Measurements from ENCODE around the gene TRIB2. TPM values are rescaled to one million over a fixed set of nuclear protein-coding genes. Genes with fewer than 3 reads are reported as not detected.

TRIB2 gene
- total and polyA plus RNA-seq, 2 of the 4 experiments (the other 2 are of a cell fraction): 12.0 to 12.7 TPM

DNA sequence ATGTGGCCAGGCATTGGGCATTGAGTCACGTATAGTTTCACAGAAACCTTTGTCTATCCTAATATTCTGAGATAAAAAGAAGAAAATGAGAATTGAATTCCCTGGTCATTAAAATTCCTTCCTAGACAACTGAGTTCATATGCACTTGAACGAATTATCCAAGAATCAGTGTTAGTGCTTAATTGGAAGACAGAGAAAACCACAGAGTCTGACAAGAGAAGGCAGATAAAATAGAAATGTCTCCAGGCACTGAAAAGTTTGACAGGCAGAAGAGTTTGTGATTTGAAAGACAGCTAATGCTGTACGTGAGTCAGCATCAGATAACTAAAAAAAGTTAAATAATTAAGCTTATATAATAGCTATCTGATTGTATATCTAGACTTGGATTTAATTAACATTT, 47.7 kb upstream of the TRIB2 start:
- no peak overlapping the region for H2AFZ ChIP-seq (replicated peaks; ENCODE audit: low read length, poor library complexity)
- ChIA-PET CTCF (no interaction called here), POLR2A (ENCODE audit: unreplicated experiment) (no interaction called here)
- ATAC-seq (ENCODE audit: low read depth) (no peak), DNase-seq (no peak)
- H3K36me3 ChIP-seq (ENCODE audit: control insufficient read depth, insufficient read depth, low read length): no peaks in the 10 kb centered on the region
- dilution Hi-C loops (cut with HindIII; ENCODE audit: low sequenced_read_pairs, unreplicated experiment): no loop called here
- TF ChIP-seq POLR2A (IDR thresholded peaks at IDR 0.05; ENCODE audit: low read depth, low read length) (no peak), NFE2L2 (IDR thresholded peaks at IDR 0.05; ENCODE audit: low read depth, low read length) (no peak)
- H3K4me3 ChIP-seq (ENCODE audit: insufficient read depth, low read depth, low read length): no peak overlapping the region
- H4K8ac ChIP-seq (ENCODE audit: low read depth in 2 of 2, low read length in 2 of 2): no peak overlapping the region
- H3K18ac ChIP-seq (ENCODE audit: low read depth, low read length): no peak overlapping the region
- no peak overlapping the region for H2BK15ac ChIP-seq (ENCODE audit: low read depth, low read length)
- H3K9me1 ChIP-seq (ENCODE audit: insufficient read depth, low read length): no peaks in the 10 kb centered on the region
- H3K79me1 ChIP-seq (ENCODE audit: low read depth in 1 of 2, low read length in 2 of 2): no peaks in the 10 kb centered on the region
- H3K23ac ChIP-seq (ENCODE audit: low read depth, low read length): no peak overlapping the region
- no peak overlapping the region for H3K9ac ChIP-seq (ENCODE audit: low read depth, low read length)
- no peak overlapping the region for H3K56ac ChIP-seq (ENCODE audit: extremely low read depth, insufficient read depth, low read length)
- H3K27me3 ChIP-seq (ENCODE audit: control insufficient read depth, insufficient read depth, low read length): no peaks in the 10 kb centered on the region
- in situ Hi-C loops (cut with MboI; ENCODE audit: low sequenced_read_pairs): no loop called here
- H2BK5ac ChIP-seq (ENCODE audit: low read depth, low read length, poor library complexity, severe bottlenecking): no peak overlapping the region
- no CpG with 5 or more reads among the region's 3 CpGs for WGBS, 2 experiments (ENCODE audit: extremely low coverage in 2 of 2, insufficient read length in 1 of 2)
- BruUV-seq (replicated peaks): no TSS peak
- intact Hi-C loops (cut with micrococcal nuclease): no loop called here
- H2AK5ac ChIP-seq (ENCODE audit: low read depth, low read length): no peak overlapping the region
- H3K4me1 ChIP-seq (ENCODE audit: control insufficient read depth, insufficient read depth, low read length): no peaks in the 10 kb centered on the region
- H4K5ac ChIP-seq (ENCODE audit: low read depth, low read length): no peak overlapping the region
- no peak overlapping the region for H3K4ac ChIP-seq (ENCODE audit: low read depth, low read length)
- H2AK9ac ChIP-seq (replicated peaks; ENCODE audit: low read depth, low read length, poor library complexity): no peak overlapping the region
- no peaks in the 10 kb centered on the region for H4K20me1 ChIP-seq (ENCODE audit: insufficient read depth, low read length)
- no peak overlapping the region for H4K91ac ChIP-seq (ENCODE audit: insufficient read depth, low read depth, low read length)
- H2BK120ac ChIP-seq (ENCODE audit: low read depth, low read length): no peak overlapping the region
- H2BK20ac ChIP-seq (ENCODE audit: low read depth, low read length): no peak overlapping the region
- peaks cover 5% of the 10 kb centered on the region for H3K9me3 ChIP-seq (ENCODE audit: control insufficient read depth, insufficient read depth, low read length)
- H3K14ac ChIP-seq (replicated peaks; ENCODE audit: low read depth, low read length): no peak overlapping the region
- no peak overlapping the region for H3K4me2 ChIP-seq (ENCODE audit: low read depth, low read length)
- no peak overlapping the region for H3K27ac ChIP-seq (ENCODE audit: insufficient read depth, low read length)
